HEK293 (cell line): ENCODE data around the gene POLR2E.

Experiments
- CTCF ChIA-PET: fragments of 350-600 bp; formaldehyde crosslinking; extraction: SDS; loops from one replicate; lab custom pipeline; 2021; ENCODE audit warnings: antibody characterized with exemption; lab: Yijun Ruan, JAX
- POLR2A ChIA-PET: fragments of 300-600 bp; formaldehyde crosslinking; extraction: SDS; loops from one replicate; lab custom pipeline; 2020; ENCODE audit warnings: antibody characterized with exemption, inconsistent platforms; lab: Yijun Ruan, JAX
- H3K27ac ChIP-seq: fragments of 200-500 bp; sonication (Bioruptor generic); 2 replicates; pipeline ENCODE4 v1.5.1; 2014; ENCODE audit warnings: low read depth, low read length, control low read depth, inconsistent platforms; ENCODE audit errors: extremely low read depth
- H3K36me3 ChIP-seq, 2 experiments: fragments of 200-500 bp in 1 of 2; sonication (Bioruptor generic) in 1 of 2; 1 replicate in 1 of 2; 2 replicates in 1 of 2; pipeline ENCODE4 v1.5.1; 2014 to 2017; ENCODE audit warnings: inconsistent platforms in 2 of 2, low read length in 2 of 2; ENCODE audit not compliant: control insufficient read depth in 2 of 2, insufficient read depth in 1 of 2
- H3K4me1 ChIP-seq: fragments of 200-500 bp; sonication (Bioruptor generic); 2 replicates; pipeline ENCODE4 v1.5.1; 2014; ENCODE audit warnings: mild to moderate bottlenecking, low read length, inconsistent platforms; ENCODE audit not compliant: control insufficient read depth, insufficient read depth
- H3K4me3 ChIP-seq: 2 replicates; pipeline ENCODE4 v1.5.1; 2011; ENCODE audit warnings: low read depth, mild to moderate bottlenecking, control low read depth, low read length, moderate library complexity
- H3K9me3 ChIP-seq: fragments of 200-500 bp; sonication (Bioruptor generic); 2 replicates; pipeline ENCODE4 v1.5.1; 2014; ENCODE audit warnings: low read depth, low read length, inconsistent platforms; ENCODE audit not compliant: control insufficient read depth, insufficient read depth
- BCL11A ChIP-seq: fragments of 450-650 bp; formaldehyde crosslinking; IDR thresholded peaks from 2 replicates; pipeline ENCODE4 v1.5.1; 2016; ENCODE audit warnings: low read depth, missing biosample characterization, missing genetic modification characterization
- GLI4 ChIP-seq: fragments of 450-650 bp; formaldehyde crosslinking; IDR thresholded peaks from 2 replicates; pipeline ENCODE4 v1.5.1; 2016; ENCODE audit warnings: missing biosample characterization, missing genetic modification characterization
- HOXD13 ChIP-seq: sonication (generic); formaldehyde crosslinking; IDR thresholded peaks from 2 replicates; pipeline ENCODE4 v1.8.0; 2022; ENCODE audit warnings: missing genetic modification reagents, borderline replicate concordance
- KLF1 ChIP-seq: fragments of 450-650 bp; formaldehyde crosslinking; IDR thresholded peaks from 2 replicates; pipeline ENCODE4 v1.5.1; 2016; ENCODE audit warnings: missing biosample characterization, missing genetic modification characterization
- KLF7 ChIP-seq: fragments of 450-650 bp; formaldehyde crosslinking; IDR thresholded peaks from 2 replicates; pipeline ENCODE4 v1.5.1; 2016; ENCODE audit warnings: missing biosample characterization, missing genetic modification characterization, borderline replicate concordance
- OSR2 ChIP-seq: fragments of 450-650 bp; formaldehyde crosslinking; IDR thresholded peaks from 2 replicates; pipeline ENCODE4 v1.5.1; 2016; ENCODE audit warnings: missing biosample characterization, missing genetic modification characterization
- ZBTB48 ChIP-seq: fragments of 450-650 bp; formaldehyde crosslinking; IDR thresholded peaks from 2 replicates; pipeline ENCODE4 v1.5.1; 2016; ENCODE audit warnings: missing biosample characterization, missing genetic modification characterization
- ZNF10 ChIP-seq: fragments of 450-650 bp; formaldehyde crosslinking; IDR thresholded peaks from 2 replicates; pipeline ENCODE4 v1.5.1; 2017; ENCODE audit warnings: missing biosample characterization, missing genetic modification characterization
- ZNF202 ChIP-seq: fragments of 450-650 bp; formaldehyde crosslinking; IDR thresholded peaks from 2 replicates; pipeline ENCODE4 v1.5.1; 2016; ENCODE audit warnings: missing biosample characterization, missing genetic modification characterization, borderline replicate concordance
- ZNF341 ChIP-seq: fragments of 450-650 bp; formaldehyde crosslinking; IDR thresholded peaks from 2 replicates; pipeline ENCODE4; 2016; ENCODE audit warnings: low read depth, missing biosample characterization, missing genetic modification characterization
- ZNF423 ChIP-seq: fragments of 450-650 bp; formaldehyde crosslinking; IDR thresholded peaks from 2 replicates; pipeline ENCODE4 v1.5.1; 2016; ENCODE audit warnings: missing biosample characterization, missing genetic modification characterization
- ZNF548 ChIP-seq: fragments of 450-650 bp; formaldehyde crosslinking; IDR thresholded peaks from 2 replicates; pipeline ENCODE4 v1.5.1; 2016; ENCODE audit warnings: missing biosample characterization, missing genetic modification characterization
- ZNF600 ChIP-seq: fragments of 450-650 bp; formaldehyde crosslinking; IDR thresholded peaks from 2 replicates; pipeline ENCODE4 v1.5.1; 2016; ENCODE audit warnings: missing biosample characterization, missing genetic modification characterization
- ZNF768 ChIP-seq: fragments of 450-650 bp; formaldehyde crosslinking; IDR thresholded peaks from 2 replicates; pipeline ENCODE4 v1.5.1; 2018; ENCODE audit warnings: missing biosample characterization, mild to moderate bottlenecking, missing genetic modification characterization
- TF ChIP-seq, protein P1 (sequence below): fragments of 450-650 bp; formaldehyde crosslinking; IDR thresholded peaks from 2 replicates; pipeline ENCODE4 v1.5.1; 2016; ENCODE audit warnings: missing biosample characterization, missing genetic modification characterization
- TF ChIP-seq, protein P2 (sequence below): fragments of 450-650 bp; formaldehyde crosslinking; IDR thresholded peaks from 2 replicates; pipeline ENCODE4 v1.5.1; 2016; ENCODE audit warnings: missing biosample characterization, missing genetic modification characterization
- TF ChIP-seq, protein P3 (sequence below): fragments of 450-650 bp; formaldehyde crosslinking; IDR thresholded peaks from 2 replicates; pipeline ENCODE4 v1.5.1; 2017; ENCODE audit warnings: missing biosample characterization, mild to moderate bottlenecking, missing genetic modification characterization, moderate library complexity

Gene POLR2E

DNA sequence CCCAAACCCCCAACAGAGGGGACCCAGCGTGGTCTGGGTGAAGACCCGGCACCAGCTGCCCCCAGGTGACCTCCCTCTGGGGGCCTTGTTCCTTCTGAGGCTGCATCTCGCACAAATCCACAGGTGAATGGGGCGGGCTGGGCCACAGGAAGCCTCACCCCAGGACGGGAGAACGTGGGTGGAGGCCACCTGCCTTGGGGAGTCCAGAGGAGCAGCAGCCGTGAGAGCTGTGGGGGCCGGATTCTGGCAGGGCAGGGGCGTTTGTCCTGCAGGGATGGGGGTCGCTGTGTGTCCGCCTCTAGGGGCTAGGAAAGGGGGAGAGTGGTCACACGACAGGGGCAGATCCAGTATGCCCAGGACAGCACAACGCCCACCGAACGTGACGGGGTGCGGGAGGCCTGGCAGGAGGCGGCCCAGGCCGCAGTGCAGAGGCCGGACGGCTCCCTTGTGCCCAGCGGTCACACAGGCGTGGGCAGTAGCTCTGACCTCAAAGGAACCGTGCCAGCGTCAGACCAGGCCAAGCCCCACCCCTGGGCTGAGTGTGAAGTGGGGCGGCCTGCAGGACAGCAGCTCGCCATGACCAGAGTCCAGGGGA is 6.7 kb downstream of the POLR2E start (continued):
- no peak for TF ChIP-seq GLI4 (tag by site-specific recombination)
- TF ChIP-seq, all 188 proteins: peak for 3

DNA sequence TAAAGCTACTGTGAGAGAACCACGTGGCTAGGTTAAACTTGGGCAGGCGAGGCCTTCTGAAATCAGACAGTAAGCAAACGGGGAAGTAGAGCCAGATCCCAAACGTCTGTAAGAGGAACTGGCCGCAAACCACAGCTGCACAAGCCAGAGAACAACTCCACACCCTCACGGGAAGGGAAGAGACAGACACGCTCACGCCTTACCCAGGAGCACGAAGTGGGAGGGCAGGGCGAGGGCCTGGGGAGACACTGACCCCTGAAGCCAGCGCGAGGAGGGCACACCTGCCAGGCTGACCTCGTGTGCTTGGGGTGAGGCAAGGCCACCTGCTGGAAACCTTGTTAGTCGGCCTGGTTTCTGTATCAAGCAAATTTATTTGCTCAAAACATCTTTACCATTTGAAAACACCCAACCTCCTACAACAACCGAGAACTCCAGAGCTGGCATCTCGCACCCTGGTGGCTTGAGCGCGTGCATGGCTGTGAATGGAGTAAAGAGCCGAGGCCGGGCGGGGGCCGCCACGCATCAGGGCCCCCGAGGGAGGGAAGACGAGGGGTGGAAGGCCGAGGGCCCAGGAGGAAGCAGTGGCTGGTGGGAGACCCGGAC is 7.3 kb downstream of the POLR2E start:
- Histone ChIP-seq H3K36me3 (peaks cover 6 to 53% of the 10 kb centered on the region in 2 experiments; a peak in 2 of 3 replicates), H3K27ac (no peak overlapping the region), H3K4me1 (no peaks in the 10 kb centered on the region), H3K9me3 (no peaks in the 10 kb centered on the region), H3K4me3 (no peak overlapping the region)
- TF ChIP-seq HOXD13 (CRISPR knock-in tag) (no peak), ZNF10 (tag by site-specific recombination) (no peak), ZNF768 (tag by site-specific recombination) (no peak), ZNF423 (tag by site-specific recombination) (no peak), BCL11A (tag by site-specific recombination) (no peak), ZNF202 (tag by site-specific recombination) (no peak), ZNF600 (0 out of 2 replicates have a peak, but pooled peaks have one; percentile 28), KLF1 (tag by site-specific recombination) (peak; percentile 8; the same call in 1 of the 2 replicates), ZNF548 (tag by site-specific recombination) (no peak), OSR2 (tag by site-specific recombination) (no peak), ZBTB48 (tag by site-specific recombination) (no peak), ZNF341 (tag by site-specific recombination) (no peak), KLF7 (tag by site-specific recombination) (no peak)
- TF ChIP-seq, protein P1, sequence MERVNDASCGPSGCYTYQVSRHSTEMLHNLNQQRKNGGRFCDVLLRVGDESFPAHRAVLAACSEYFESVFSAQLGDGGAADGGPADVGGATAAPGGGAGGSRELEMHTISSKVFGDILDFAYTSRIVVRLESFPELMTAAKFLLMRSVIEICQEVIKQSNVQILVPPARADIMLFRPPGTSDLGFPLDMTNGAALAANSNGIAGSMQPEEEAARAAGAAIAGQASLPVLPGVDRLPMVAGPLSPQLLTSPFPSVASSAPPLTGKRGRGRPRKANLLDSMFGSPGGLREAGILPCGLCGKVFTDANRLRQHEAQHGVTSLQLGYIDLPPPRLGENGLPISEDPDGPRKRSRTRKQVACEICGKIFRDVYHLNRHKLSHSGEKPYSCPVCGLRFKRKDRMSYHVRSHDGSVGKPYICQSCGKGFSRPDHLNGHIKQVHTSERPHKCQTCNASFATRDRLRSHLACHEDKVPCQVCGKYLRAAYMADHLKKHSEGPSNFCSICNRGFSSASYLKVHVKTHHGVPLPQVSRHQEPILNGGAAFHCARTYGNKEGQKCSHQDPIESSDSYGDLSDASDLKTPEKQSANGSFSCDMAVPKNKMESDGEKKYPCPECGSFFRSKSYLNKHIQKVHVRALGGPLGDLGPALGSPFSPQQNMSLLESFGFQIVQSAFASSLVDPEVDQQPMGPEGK (tag by site-specific recombination) = no peak
- TF ChIP-seq, protein P2, sequence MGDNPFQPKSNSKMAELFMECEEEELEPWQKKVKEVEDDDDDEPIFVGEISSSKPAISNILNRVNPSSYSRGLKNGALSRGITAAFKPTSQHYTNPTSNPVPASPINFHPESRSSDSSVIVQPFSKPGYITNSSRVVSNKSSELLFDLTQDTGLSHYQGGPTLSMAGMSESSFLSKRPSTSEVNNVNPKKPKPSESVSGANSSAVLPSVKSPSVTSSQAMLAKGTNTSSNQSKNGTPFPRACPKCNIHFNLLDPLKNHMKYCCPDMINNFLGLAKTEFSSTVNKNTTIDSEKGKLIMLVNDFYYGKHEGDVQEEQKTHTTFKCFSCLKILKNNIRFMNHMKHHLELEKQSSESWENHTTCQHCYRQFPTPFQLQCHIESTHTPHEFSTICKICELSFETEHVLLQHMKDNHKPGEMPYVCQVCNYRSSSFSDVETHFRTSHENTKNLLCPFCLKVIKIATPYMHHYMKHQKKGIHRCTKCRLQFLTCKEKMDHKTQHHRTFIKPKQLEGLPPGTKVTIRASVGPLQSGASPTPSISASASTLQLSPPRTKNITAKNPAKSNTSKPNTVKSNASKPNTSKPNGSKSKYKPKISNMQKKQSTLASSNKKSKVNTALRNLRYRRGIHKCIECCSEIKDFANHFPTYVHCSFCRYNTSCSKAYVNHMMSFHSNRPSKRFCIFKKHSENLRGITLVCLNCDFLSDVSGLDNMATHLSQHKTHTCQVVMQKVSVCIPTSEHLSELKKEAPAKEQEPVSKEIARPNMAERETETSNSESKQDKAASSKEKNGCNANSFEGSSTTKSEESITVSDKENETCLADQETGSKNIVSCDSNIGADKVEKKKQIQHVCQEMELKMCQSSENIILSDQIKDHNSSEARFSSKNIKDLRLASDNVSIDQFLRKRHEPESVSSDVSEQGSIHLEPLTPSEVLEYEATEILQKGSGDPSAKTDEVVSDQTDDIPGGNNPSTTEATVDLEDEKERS (tag by site-specific recombination) = no peak
- TF ChIP-seq, protein P3, sequence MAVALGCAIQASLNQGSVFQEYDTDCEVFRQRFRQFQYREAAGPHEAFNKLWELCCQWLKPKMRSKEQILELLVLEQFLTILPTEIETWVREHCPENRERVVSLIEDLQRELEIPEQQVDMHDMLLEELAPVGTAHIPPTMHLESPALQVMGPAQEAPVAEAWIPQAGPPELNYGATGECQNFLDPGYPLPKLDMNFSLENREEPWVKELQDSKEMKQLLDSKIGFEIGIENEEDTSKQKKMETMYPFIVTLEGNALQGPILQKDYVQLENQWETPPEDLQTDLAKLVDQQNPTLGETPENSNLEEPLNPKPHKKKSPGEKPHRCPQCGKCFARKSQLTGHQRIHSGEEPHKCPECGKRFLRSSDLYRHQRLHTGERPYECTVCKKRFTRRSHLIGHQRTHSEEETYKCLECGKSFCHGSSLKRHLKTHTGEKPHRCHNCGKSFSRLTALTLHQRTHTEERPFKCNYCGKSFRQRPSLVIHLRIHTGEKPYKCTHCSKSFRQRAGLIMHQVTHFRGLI (tag by site-specific recombination) = no peak
- CTCF ChIA-PET = no interaction called here
- POLR2A ChIA-PET = interaction anchor here (0.5 to 1.3 kb wide), 2 partner anchors 57 to 61 kb away, joined by 4 to 5 read pairs; partner anchors contain the start of gene CNN2
